Ishikawa (cell line): Measurements from ENCODE around the gene DLEC1.

ENCODE experiments used
- CEBPB ChIP-seq: IDR thresholded peaks from 2 replicates; pipeline ENCODE4 v1.6.1; 2012
- CREB1 ChIP-seq: IDR thresholded peaks from 2 replicates; pipeline ENCODE4 v1.6.1; 2012; ENCODE audit warnings: low read depth
- EP300 ChIP-seq: IDR thresholded peaks from 2 replicates; pipeline ENCODE4 v1.6.1; 2012; ENCODE audit warnings: borderline replicate concordance
- FOXM1 ChIP-seq: IDR thresholded peaks from 2 replicates; pipeline ENCODE4 v1.6.1; 2012; ENCODE audit warnings: low read depth, borderline replicate concordance
- MAX ChIP-seq: IDR thresholded peaks from 2 replicates; pipeline ENCODE4 v1.6.1; 2012
- RAD21 ChIP-seq: IDR thresholded peaks from 2 replicates; pipeline ENCODE4 v1.6.1; 2012; ENCODE audit warnings: low read depth
- REST ChIP-seq: IDR thresholded peaks from 2 replicates; pipeline ENCODE4 v1.6.1; 2012; ENCODE audit warnings: low read depth, mild to moderate bottlenecking
- TAF1 ChIP-seq: IDR thresholded peaks from 2 replicates; pipeline ENCODE4 v1.6.1; 2012; ENCODE audit warnings: low read depth, mild to moderate bottlenecking
- TCF12 ChIP-seq: IDR thresholded peaks from 2 replicates; pipeline ENCODE4 v1.6.1; 2012; ENCODE audit warnings: low read depth
- USF1 ChIP-seq: IDR thresholded peaks from 2 replicates; pipeline ENCODE4 v1.6.1; 2012
- YY1 ChIP-seq: IDR thresholded peaks from 2 replicates; pipeline ENCODE4 v1.6.1; 2012; ENCODE audit warnings: low read depth

- TF ChIP-seq EP300 (no peak), RAD21 (no peak), FOXM1 (no peak), YY1 (no peak), MAX (no peak), CREB1 (no peak), CEBPB (no peak), REST (no peak), TAF1 (no peak), USF1 (no peak), TCF12 (no peak)
Measured at GRCh38 chr3:38111696-38112377, 72.8 kb downstream of the DLEC1 start.
